Osteoblast (primary cell): ENCODE results near the gene EVI2B. TPM values are rescaled to one million over a fixed set of nuclear protein-coding genes. Genes with fewer than 3 reads are reported as not detected.
A peak's percentile ranks its signal among the peaks of the same experiment; 100 is the strongest.
"Not testable (repeated sequence)": the region's sequence is repeated elsewhere in the genome, so short reads cannot be mapped to it uniquely, and the experiment has no call there.

Experiments
- DNase-seq: peaks from one replicate; pipeline ENCODE4 v3.0.0; 2011; ENCODE audit warnings: low spot score, mixed read lengths; ENCODE audit not compliant: insufficient read length; ENCODE audit errors: missing footprints
- H2AFZ ChIP-seq: 2 replicates; pipeline ENCODE4 v1.6.0; 2011; ENCODE audit warnings: mild to moderate bottlenecking, low read length
- H3K27ac ChIP-seq: 2 replicates; pipeline ENCODE4 v1.5.1; 2011; ENCODE audit warnings: mild to moderate bottlenecking, low read depth, low read length, moderate library complexity
- H3K27me3 ChIP-seq: 2 replicates; pipeline ENCODE4 v1.6.0; 2012; ENCODE audit warnings: mild to moderate bottlenecking, control low read depth, inconsistent platforms, low read length, moderate library complexity; ENCODE audit not compliant: insufficient read depth
- H3K36me3 ChIP-seq: 2 replicates; pipeline ENCODE4 v1.5.1; 2011; ENCODE audit warnings: mild to moderate bottlenecking, low read length, control low read depth, moderate library complexity; ENCODE audit not compliant: insufficient read depth
- H3K4me1 ChIP-seq: 2 replicates; pipeline ENCODE4 v1.5.1; 2011; ENCODE audit warnings: mild to moderate bottlenecking, low read length, control low read depth, moderate library complexity; ENCODE audit not compliant: insufficient read depth
- H3K4me2 ChIP-seq: 2 replicates; pipeline ENCODE4 v1.6.0; 2011; ENCODE audit warnings: mild to moderate bottlenecking, low read length; ENCODE audit not compliant: insufficient read depth
- H3K4me3 ChIP-seq: fragments of 200-600 bp; sonication (generic); 3 replicates; pipeline ENCODE4 v1.5.1; 2012; ENCODE audit warnings: mild to moderate bottlenecking, low read length, inconsistent platforms; ENCODE audit not compliant: insufficient read depth
- H3K79me2 ChIP-seq: 2 replicates; pipeline ENCODE4 v1.6.0; 2012; ENCODE audit warnings: mild to moderate bottlenecking, low read length, control low read depth, inconsistent platforms; ENCODE audit not compliant: insufficient read depth
- H3K9me3 ChIP-seq: 2 replicates; pipeline ENCODE4 v1.5.1; 2011; ENCODE audit warnings: low read depth, low read length, control low read depth
- H4K20me1 ChIP-seq: 2 replicates; pipeline ENCODE4 v1.6.0; 2012; ENCODE audit warnings: mild to moderate bottlenecking, low read length, control low read depth; ENCODE audit not compliant: insufficient read depth
- CTCF ChIP-seq: IDR thresholded peaks from 2 replicates; pipeline ENCODE4 v1.5.1; 2011; ENCODE audit warnings: mild to moderate bottlenecking, low read depth, low read length, moderate library complexity; ENCODE audit errors: extremely low read depth
- total RNA-seq: library from RNA; depleted of rRNA; stranded (reverse); fragments of >200 nt; gene quantifications from 2 replicates; pipeline ENCODE4 v1.2.3, GENCODE V29; 2012

The EVI2B gene
- total RNA-seq, 1 donor = 4.0 TPM

DNA sequence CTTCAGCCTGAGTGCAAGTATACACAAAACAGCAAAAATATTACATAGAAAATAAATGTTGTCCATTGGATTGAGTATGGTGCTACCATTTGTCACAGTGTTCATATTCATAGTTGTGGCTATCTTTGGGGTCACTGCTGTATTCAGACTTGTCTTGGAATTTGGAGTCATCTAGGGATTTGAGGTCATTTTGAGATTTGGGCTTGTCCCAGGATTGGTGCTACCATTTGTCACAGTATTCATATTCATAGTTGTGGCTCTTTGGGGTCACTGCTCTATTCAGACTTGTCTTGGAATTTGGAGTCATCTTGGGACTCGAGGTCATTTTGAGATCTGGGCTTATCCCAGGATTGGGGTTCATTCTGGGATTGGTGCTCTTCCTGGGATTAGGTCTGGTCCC, 41.6 kb downstream of the EVI2B start:
- H3K4me1 ChIP-seq = peaks cover 45% of the 10 kb centered on the region
- no peak overlapping the region for H3K4me3 ChIP-seq
- TF ChIP-seq CTCF = no peak
- no peak for DNase-seq
- no peak overlapping the region for H3K27ac ChIP-seq
- no peaks in the 10 kb centered on the region for H3K9me3 ChIP-seq
- H3K36me3 ChIP-seq = peaks cover 5% of the 10 kb centered on the region
- no peak overlapping the region for H3K4me2 ChIP-seq
- H4K20me1 ChIP-seq = no peaks in the 10 kb centered on the region
- H2AFZ ChIP-seq = no peak overlapping the region
- no peaks in the 10 kb centered on the region for H3K27me3 ChIP-seq
- peaks cover 4% of the 10 kb centered on the region for H3K79me2 ChIP-seq

GRCh38 chr17:31269578-31269983, 44.3 kb downstream of the EVI2B start:
- Histone ChIP-seq H3K4me2 (peak overlapping the region; percentile 70), H4K20me1 (no peaks in the 10 kb centered on the region), H3K9me3 (no peaks in the 10 kb centered on the region), H3K4me3 (no peak overlapping the region), H3K4me1 (peaks cover 41% of the 10 kb centered on the region), H3K27me3 (no peaks in the 10 kb centered on the region), H2AFZ (no peak overlapping the region), H3K27ac (peak overlapping the region; percentile 76), H3K36me3 (peaks cover 20% of the 10 kb centered on the region), H3K79me2 (peaks cover 4% of the 10 kb centered on the region)
- TF ChIP-seq CTCF = no peak
- peak; percentile 88 for DNase-seq

GRCh38 chr17:31269036-31269577, 44.7 kb downstream of the EVI2B start:
- no peak for TF ChIP-seq CTCF
- Histone ChIP-seq H3K27ac (peak overlapping the region; percentile 76), H3K4me2 (peak overlapping the region; percentile 70), H3K79me2 (peaks cover 4% of the 10 kb centered on the region), H3K27me3 (no peaks in the 10 kb centered on the region), H3K36me3 (peaks cover 20% of the 10 kb centered on the region), H3K9me3 (no peaks in the 10 kb centered on the region), H2AFZ (no peak overlapping the region), H3K4me3 (no peak overlapping the region), H3K4me1 (peaks cover 36% of the 10 kb centered on the region), H4K20me1 (no peaks in the 10 kb centered on the region)
- DNase-seq = no peak

- Histone ChIP-seq H3K9me3 (no peaks in the 10 kb centered on the region), H3K4me2 (no peak overlapping the region), H3K4me3 (no peak overlapping the region), H3K4me1 (peaks cover 33% of the 10 kb centered on the region), H4K20me1 (no peaks in the 10 kb centered on the region), H2AFZ (no peak overlapping the region), H3K79me2 (no peaks in the 10 kb centered on the region), H3K27ac (no peak overlapping the region), H3K27me3 (no peaks in the 10 kb centered on the region), H3K36me3 (peaks cover 31% of the 10 kb centered on the region)
- no peak for DNase-seq
- peak; percentile 26 for TF ChIP-seq CTCF
These were observed 47.8 kb downstream of the EVI2B start for GRCh38 chr17:31266042-31266441.

DNA sequence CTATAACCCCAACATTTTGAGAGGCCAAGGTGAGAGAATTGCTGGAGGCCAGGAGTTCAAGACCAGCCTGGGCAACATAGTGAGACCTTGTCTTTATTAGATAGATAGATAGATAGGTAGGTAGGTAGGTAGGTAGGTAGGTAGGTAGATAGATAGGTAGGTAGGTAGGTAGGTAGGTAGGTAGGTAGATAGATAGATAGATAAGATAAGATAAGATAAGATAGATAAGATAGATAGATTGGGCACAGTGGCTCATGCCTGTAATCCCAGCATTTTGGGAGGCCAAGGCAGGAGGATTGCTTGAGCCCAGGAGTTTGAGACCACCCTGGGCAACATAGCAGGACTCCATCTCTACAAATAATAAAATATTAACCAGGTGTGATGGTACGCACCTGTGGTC, 50.9 kb downstream of the EVI2B start:
- H3K27me3 ChIP-seq, H3K4me2 ChIP-seq, H3K9me3 ChIP-seq, H3K4me1 ChIP-seq, H4K20me1 ChIP-seq, DNase-seq, H2AFZ ChIP-seq, H3K27ac ChIP-seq, H3K79me2 ChIP-seq, H3K4me3 ChIP-seq: not testable (repeated sequence)
- peaks cover 51% of the 10 kb centered on the region for H3K36me3 ChIP-seq
